ENCODE data around the gene ATXN7L1. TPM values are rescaled to one million over a fixed set of nuclear protein-coding genes. Genes with fewer than 3 reads are reported as not detected.
"Not testable (repeated sequence)": the region's sequence is repeated elsewhere in the genome, so short reads cannot be mapped to it uniquely, and the experiment has no call there.

Gene ATXN7L1
- total and polyA plus RNA-seq, 8 donors = 2.3 to 9.3 (median 5.0) TPM

DNA sequence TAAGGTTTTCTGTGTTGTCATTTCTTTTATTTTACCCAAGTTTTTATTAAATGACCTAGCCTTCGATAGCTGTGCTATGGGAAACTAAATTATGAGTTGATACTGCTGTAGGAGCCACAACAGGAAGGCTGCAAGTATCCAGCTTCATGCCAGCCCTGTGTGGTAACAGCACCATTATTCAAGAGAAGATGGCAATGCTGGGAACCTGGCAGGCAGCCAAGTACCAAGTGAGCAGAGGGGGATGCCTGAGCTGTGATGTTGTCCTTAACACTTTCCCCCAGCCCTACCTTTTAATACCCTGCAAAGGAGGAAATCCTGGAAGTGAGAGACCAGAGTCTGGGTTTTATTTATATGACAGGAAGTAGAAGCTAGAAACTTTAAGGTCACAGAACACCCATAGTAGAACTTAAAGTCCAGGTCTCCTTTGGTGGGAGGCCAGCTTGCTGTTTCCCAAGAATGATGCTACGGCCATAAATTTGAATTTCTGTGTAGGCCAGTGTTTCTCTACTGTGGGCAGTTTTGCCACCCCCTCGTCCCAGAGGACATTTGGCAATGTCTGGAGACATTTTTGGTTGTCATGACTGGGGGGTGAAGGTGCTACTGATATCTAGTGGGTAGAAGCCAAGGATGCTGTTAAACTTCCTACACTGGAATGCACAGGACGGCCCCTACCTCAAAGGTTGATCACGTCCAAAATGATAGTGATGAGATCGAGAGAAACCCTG, 9.2 kb upstream of the ATXN7L1 start:
- TF ChIP-seq, protein P1, sequence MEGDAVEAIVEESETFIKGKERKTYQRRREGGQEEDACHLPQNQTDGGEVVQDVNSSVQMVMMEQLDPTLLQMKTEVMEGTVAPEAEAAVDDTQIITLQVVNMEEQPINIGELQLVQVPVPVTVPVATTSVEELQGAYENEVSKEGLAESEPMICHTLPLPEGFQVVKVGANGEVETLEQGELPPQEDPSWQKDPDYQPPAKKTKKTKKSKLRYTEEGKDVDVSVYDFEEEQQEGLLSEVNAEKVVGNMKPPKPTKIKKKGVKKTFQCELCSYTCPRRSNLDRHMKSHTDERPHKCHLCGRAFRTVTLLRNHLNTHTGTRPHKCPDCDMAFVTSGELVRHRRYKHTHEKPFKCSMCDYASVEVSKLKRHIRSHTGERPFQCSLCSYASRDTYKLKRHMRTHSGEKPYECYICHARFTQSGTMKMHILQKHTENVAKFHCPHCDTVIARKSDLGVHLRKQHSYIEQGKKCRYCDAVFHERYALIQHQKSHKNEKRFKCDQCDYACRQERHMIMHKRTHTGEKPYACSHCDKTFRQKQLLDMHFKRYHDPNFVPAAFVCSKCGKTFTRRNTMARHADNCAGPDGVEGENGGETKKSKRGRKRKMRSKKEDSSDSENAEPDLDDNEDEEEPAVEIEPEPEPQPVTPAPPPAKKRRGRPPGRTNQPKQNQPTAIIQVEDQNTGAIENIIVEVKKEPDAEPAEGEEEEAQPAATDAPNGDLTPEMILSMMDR (IDR thresholded peaks at IDR 0.05) = no peak
- peak in 4 of 6 donors; percentile 26 to 61 (median 42) for DNase-seq
- intact Hi-C loops (cut with DNase I) = no loop called here
- no peak overlapping the region for H3K4me3 ChIP-seq
- no peak overlapping the region for H3K27ac ChIP-seq
- FAIRE-seq = no peak
- peak in 1 of 4 donors; percentile 27 for ATAC-seq
- no peaks in the 10 kb centered on the region for H3K27me3 ChIP-seq
- H3K9me3 ChIP-seq = no peaks in the 10 kb centered on the region
- H3K4me1 ChIP-seq = peaks cover 0 to 8% (median 7%) of the 10 kb centered on the region in 3 donors
- H3K36me3 ChIP-seq = no peaks in the 10 kb centered on the region
- 88 to 95% methylated on average over 6 of the region's 6 CpGs for WGBS, 2 donors

DNA sequence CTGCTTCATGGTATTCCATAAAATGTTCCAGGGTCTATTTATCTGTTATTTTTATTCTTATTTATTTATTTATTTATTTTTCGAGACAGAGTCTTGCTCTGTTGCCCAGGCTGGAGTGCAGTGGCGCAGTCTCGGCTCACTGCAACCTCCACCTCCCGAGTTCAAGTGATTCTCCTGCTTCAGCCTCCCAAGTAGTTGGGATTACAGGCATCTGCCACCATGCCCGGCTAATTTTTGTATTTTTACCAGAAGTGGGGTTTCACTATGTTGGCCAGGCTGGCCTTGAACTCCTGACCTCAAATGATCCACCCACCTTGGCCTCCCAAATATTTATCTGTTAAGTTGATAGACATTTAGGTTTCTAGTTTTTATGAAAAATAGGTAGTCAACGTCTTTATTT, 6.8 kb upstream of the ATXN7L1 start:
- H3K9me3 ChIP-seq; FAIRE-seq; intact Hi-C loops (cut with DNase I); H3K36me3 ChIP-seq; H3K4me1 ChIP-seq; H3K27ac ChIP-seq; DNase-seq; ATAC-seq; H3K4me3 ChIP-seq; H3K27me3 ChIP-seq: not testable (repeated sequence)
- 94% methylated on average over 6 of the region's 6 CpGs for whole genome bisulfite sequencing, 2 donors

DNA sequence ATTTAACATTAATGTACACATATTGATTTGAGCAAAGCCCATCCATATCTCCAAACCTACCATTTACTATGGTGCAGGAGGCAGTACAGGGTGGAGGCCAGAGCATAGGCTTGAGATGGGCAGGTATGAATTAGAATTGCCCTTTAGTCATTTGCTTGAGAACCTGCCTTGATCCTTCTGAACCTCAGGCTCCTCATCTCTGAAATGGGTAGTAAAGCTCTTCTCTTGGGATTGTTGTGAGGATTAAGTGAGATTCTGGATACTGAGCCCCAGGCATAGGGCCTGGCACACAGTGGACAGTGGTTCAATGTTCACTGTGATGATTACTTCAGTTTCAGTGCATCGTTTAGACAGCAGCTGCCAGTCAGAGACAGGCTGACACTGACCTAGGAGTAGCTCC, 5.0 kb upstream of the ATXN7L1 start:
- Histone ChIP-seq H3K4me3 (no peak overlapping the region), H3K4me1 (peaks cover 0 to 4% (median 0%) of the 10 kb centered on the region in 3 donors), H3K36me3 (no peaks in the 10 kb centered on the region), H3K9me3 (no peaks in the 10 kb centered on the region), H3K27me3 (no peaks in the 10 kb centered on the region), H3K27ac (no peak overlapping the region)
- TF ChIP-seq, protein P1 (IDR thresholded peaks at IDR 0.05) = no peak
- 84 to 90% methylated on average over 1 of the region's 1 CpG for WGBS, 2 donors
- intact Hi-C loops (cut with DNase I) = no loop called here
- no peak for DNase-seq
- ATAC-seq = no peak
- no peak for FAIRE-seq

DNA sequence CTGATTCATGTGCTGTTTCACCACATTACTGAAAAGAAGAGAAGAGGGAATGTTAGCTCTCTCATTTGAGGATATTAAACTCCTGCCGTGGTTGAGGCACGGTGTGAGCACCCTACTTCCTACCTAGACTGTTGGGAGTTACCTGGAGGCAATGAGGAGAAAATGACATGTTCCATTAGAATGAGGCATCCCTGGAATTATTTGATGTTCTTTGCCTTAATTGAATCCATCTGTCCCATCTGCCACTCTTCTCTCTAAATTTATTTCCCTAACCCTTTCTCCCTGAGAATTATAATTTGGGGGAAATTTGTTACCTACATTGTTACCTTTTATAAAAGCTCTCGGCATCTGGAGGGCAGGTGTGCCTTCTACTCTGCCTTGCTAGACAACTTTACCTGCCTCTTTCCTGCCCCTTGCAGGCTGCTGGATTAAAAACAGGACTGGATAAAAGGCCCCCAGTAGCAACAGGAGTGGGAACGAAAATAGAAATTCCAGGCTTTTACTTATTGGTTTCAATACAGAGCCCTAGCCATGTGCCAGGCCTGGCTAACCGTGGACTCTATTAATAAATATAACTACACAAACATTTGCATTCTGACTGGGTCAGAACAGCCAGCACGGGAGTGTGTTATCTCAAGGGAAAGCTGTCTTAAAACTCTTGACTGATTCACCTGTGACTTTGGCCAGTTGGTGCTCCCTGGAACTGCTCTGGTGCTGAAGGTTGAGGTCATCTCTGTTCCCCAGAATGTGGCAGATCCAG, 4.4 kb upstream of the ATXN7L1 start:
- TF ChIP-seq, protein P1 (IDR thresholded peaks at IDR 0.05) = no peak
- no peaks in the 10 kb centered on the region for H3K9me3 ChIP-seq
- H3K4me3 ChIP-seq = no peak overlapping the region
- H3K27me3 ChIP-seq = no peaks in the 10 kb centered on the region
- DNase-seq (peak in 3 of 6 donors; percentile 16 to 40 (median 35)), ATAC-seq (peak in 1 of 4 donors; percentile 14), FAIRE-seq (no peak)
- 43 to 45% methylated on average over 6 of the region's 6 CpGs for WGBS, 2 donors
- H3K4me1 ChIP-seq = peaks cover 0 to 4% (median 0%) of the 10 kb centered on the region in 3 donors
- intact Hi-C loops (cut with DNase I) = no loop called here
- no peaks in the 10 kb centered on the region for H3K36me3 ChIP-seq
- H3K27ac ChIP-seq = no peak overlapping the region

DNA sequence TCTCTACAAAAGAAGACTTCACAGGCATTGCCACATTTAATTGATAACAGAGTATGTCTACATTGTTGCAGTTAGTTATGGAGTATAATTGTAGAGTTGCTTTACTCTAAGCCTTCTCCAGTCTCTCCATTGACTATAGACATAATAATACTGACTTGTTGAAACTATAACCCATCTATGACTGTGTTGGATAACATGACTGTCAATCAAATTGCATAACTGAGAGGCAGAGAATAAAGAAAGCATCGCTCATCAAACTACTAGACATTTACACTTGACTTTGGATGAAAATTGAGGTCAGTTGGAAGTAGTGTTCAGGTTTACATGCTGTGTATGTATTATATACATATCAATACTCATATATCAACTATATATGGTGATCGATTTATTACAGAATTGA, 3.4 kb upstream of the ATXN7L1 start:
- Histone ChIP-seq H3K27ac (no peak overlapping the region), H3K9me3 (no peaks in the 10 kb centered on the region), H3K36me3 (no peaks in the 10 kb centered on the region), H3K4me3 (no peak overlapping the region), H3K4me1 (peaks cover 0 to 7% (median 0%) of the 10 kb centered on the region in 3 donors), H3K27me3 (no peaks in the 10 kb centered on the region)
- ATAC-seq (no peak), FAIRE-seq (no peak), DNase-seq (no peak)
- TF ChIP-seq, protein P1 (IDR thresholded peaks at IDR 0.05) = no peak
- WGBS, 2 donors = 88 to 93% methylated on average over 2 of the region's 2 CpGs
- intact Hi-C loops (cut with DNase I) = no loop called here
